K562 (cell line): ENCODE data around the gene RIT1. TPM values are rescaled to one million over a fixed set of nuclear protein-coding genes. Genes with fewer than 3 reads are reported as not detected.

Experiments used
- ATAC-seq: fragments of 200-7000 bp; cut with Tn5 transposase; 3 replicates; pipeline ENCODE4 v1.9.1; 2020; ENCODE audit warnings: moderate library complexity
- BruUV-seq: library from RNA; stranded (reverse); fragments of 400-500 nt; replicated peaks from 2 replicates; lab custom pipeline; 2021; lab: Mats Ljungman, UMichigan
- CTCF ChIA-PET: fragments of 300-600 bp; formaldehyde crosslinking; extraction: SDS; loops from one replicate; lab custom pipeline; 2021; ENCODE audit warnings: low intra/inter-chr PET ratio; lab: Yijun Ruan, JAX
- POLR2A ChIA-PET: fragments of 300-600, 350-650 bp; sonication (Branson Sonifier 250); formaldehyde crosslinking; extraction: SDS; loops from one replicate; lab custom pipeline; 2021; ENCODE audit warnings: antibody characterized with exemption, inconsistent platforms; lab: Yijun Ruan, JAX
- DNase-seq, 4 experiments: peaks; one replicate each; pipeline versions ENCODE4 v3.0.0 to v3.0.0-alpha.2; 2011 to 2018; ENCODE audit warnings: low spot score in 3 of 4, mixed read lengths in 3 of 4; ENCODE audit errors: extremely low read depth in 1 of 4
- FAIRE-seq: peaks from 2 replicates; lab custom pipeline; 2011; peaks lifted over from hg19 to GRCh38; lab: Jason Lieb, UNC
- H2AFZ ChIP-seq: 2 replicates; pipeline ENCODE4 v1.6.0; 2011; ENCODE audit warnings: low read depth, low read length, control low read depth, inconsistent platforms
- H3K27ac ChIP-seq: fragments of 200-600 bp; 3 replicates; pipeline ENCODE4 v1.8.0; 2011; ENCODE audit warnings: low read depth, mild to moderate bottlenecking, control low read depth, inconsistent platforms, low read length, moderate library complexity, mixed read lengths; ENCODE audit errors: extremely low read depth
- H3K27me3 ChIP-seq, 2 experiments: fragments of 300-600 bp in 1 of 2; 2 replicates in 1 of 2; 3 replicates in 1 of 2; pipeline versions ENCODE4 v1.6.0 to v1.8.0; 2011; ENCODE audit warnings: inconsistent platforms in 2 of 2, low read length in 2 of 2, mild to moderate bottlenecking in 1 of 2, mixed read lengths in 1 of 2, moderate library complexity in 1 of 2; ENCODE audit not compliant: control insufficient read depth in 2 of 2, insufficient read depth in 2 of 2
- H3K36me3 ChIP-seq: fragments of 300-600 bp; 3 replicates; pipeline ENCODE4 v1.8.0; 2011; ENCODE audit warnings: mild to moderate bottlenecking, low read length, inconsistent platforms; ENCODE audit not compliant: control insufficient read depth, insufficient read depth
- H3K4me1 ChIP-seq, 2 experiments: fragments of 200-600 bp in 1 of 2; replicated peaks in 1 of 2; 2 replicates in 1 of 2; 3 replicates in 1 of 2; pipeline versions ENCODE4 v1.5.1 to v1.8.0; 2011; ENCODE audit warnings: inconsistent platforms in 2 of 2, low read length in 2 of 2, mild to moderate bottlenecking in 1 of 2, mixed read lengths in 1 of 2, moderate library complexity in 1 of 2; ENCODE audit not compliant: control insufficient read depth in 2 of 2, insufficient read depth in 2 of 2
- H3K4me2 ChIP-seq: 2 replicates; pipeline ENCODE4 v1.6.1; 2011; ENCODE audit warnings: low read length, control low read depth, inconsistent platforms, mixed read lengths; ENCODE audit not compliant: insufficient read depth
- H3K4me3 ChIP-seq: fragments of 200-600 bp; sonication (generic), shearing (Covaris generic); 2 replicates; pipeline ENCODE4 v1.5.1; 2016; ENCODE audit warnings: control low read depth, inconsistent platforms
- H3K79me2 ChIP-seq: fragments of 200-600 bp; 3 replicates; pipeline ENCODE4 v1.8.0; 2011; ENCODE audit warnings: low read length, inconsistent platforms; ENCODE audit not compliant: control insufficient read depth, insufficient read depth
- H3K9ac ChIP-seq, 2 experiments: 2 replicates each; pipeline versions ENCODE4 v1.6.0 to v1.6.1; 2011; ENCODE audit warnings: low read depth in 2 of 2, low read length in 2 of 2, control low read depth in 1 of 2, inconsistent platforms in 1 of 2, mild to moderate bottlenecking in 1 of 2, mixed read lengths in 1 of 2; ENCODE audit not compliant: insufficient read depth in 1 of 2
- H3K9me1 ChIP-seq: one replicate; pipeline ENCODE4 v1.6.0; 2011; ENCODE audit warnings: inconsistent platforms, mild to moderate bottlenecking, low read length, moderate library complexity; ENCODE audit not compliant: control insufficient read depth, insufficient read depth
- H3K9me3 ChIP-seq: replicated peaks from 2 replicates; pipeline ENCODE4 v1.5.1; 2011; ENCODE audit warnings: low read depth, low read length, inconsistent platforms; ENCODE audit not compliant: control insufficient read depth, insufficient read depth
- H4K20me1 ChIP-seq: replicated peaks from 2 replicates; pipeline ENCODE4 v1.6.1; 2011; ENCODE audit warnings: low read length, inconsistent platforms, mixed read lengths; ENCODE audit not compliant: control insufficient read depth, insufficient read depth
- BCOR ChIP-seq: fragments of 450-650 bp; IDR thresholded peaks from 2 replicates; pipeline ENCODE4 v1.6.1; 2016
- HSF4 ChIP-seq: fragments of 250-450 bp; sonication (Bioruptor Pico); IDR thresholded peaks from 2 replicates; pipeline ENCODE4 v2.1.2; 2022; ENCODE audit warnings: mild to moderate bottlenecking, moderate library complexity, borderline replicate concordance
- MAFF ChIP-seq: IDR thresholded peaks from 2 replicates; pipeline ENCODE4 v1.6.1; 2012; ENCODE audit warnings: low read length, improper control_type of control experiment
- NFIC ChIP-seq: fragments of 450-650 bp; IDR thresholded peaks from 2 replicates; pipeline ENCODE4 v1.6.1; 2017; ENCODE audit warnings: mild to moderate bottlenecking, inconsistent platforms
- NFXL1 ChIP-seq: fragments of 450-650 bp; formaldehyde crosslinking; IDR thresholded peaks from 2 replicates; pipeline ENCODE4 v1.4.0; 2021; ENCODE audit warnings: mild to moderate bottlenecking
- NR2F6 ChIP-seq: fragments of 450-650 bp; formaldehyde crosslinking; IDR thresholded peaks from 2 replicates; pipeline ENCODE4 v1.4.0; 2020; ENCODE audit warnings: mild to moderate bottlenecking
- PHTF2 ChIP-seq: fragments of 250-450 bp; sonication (Bioruptor Pico); IDR thresholded peaks from 2 replicates; pipeline ENCODE4 v1.5.0; 2021; ENCODE audit warnings: mild to moderate bottlenecking
- PYGO2 ChIP-seq: fragments of 450-650 bp; IDR thresholded peaks from 2 replicates; pipeline ENCODE4 v1.6.1; 2016; ENCODE audit warnings: mild to moderate bottlenecking, missing genetic modification characterization, moderate library complexity, missing compliant biosample characterization
- ZBTB17 ChIP-seq: fragments of 450-650 bp; formaldehyde crosslinking; IDR thresholded peaks from 2 replicates; pipeline ENCODE4 v1.4.0; 2020; ENCODE audit warnings: mild to moderate bottlenecking
- ZNF253 ChIP-seq: fragments of 250-450 bp; sonication (Bioruptor Pico); conservative IDR thresholded peaks from 2 replicates; pipeline ENCODE4 v1.6.1; 2021; ENCODE audit warnings: mild to moderate bottlenecking
- WGBS: fragments of 100-300 bp; shearing (Covaris generic); methylation state at CpG from one replicate; pipeline ENCODE4 v1.1.6; 2016; ENCODE audit warnings: low coverage, mixed read lengths; ENCODE audit not compliant: insufficient coverage; ENCODE audit errors: missing lambda C conversion rate; 5-methylcytosine and 5-hydroxymethylcytosine counted together
- in situ Hi-C: fragments of 300-500 bp; cut with MboI; formaldehyde crosslinking; loops from 4 replicates; pipeline ENCODE4 v1.15.0; 2018; ENCODE audit warnings: inconsistent platforms, mixed read lengths
- intact Hi-C: fragments of 100-400 bp; cut with micrococcal nuclease; formaldehyde crosslinking; loops from 2 replicates; pipeline ENCODE4 v1.14.2; 2022
- polyA plus RNA-seq, 8 experiments: library from polyadenylated mRNA; depleted of rRNA in 4 of 8; stranded (reverse) in 5 of 8; unstranded in 3 of 8; fragments of >200 nt; fragmentation: Nextera tagmentation in 2 of 8; fragmentation: Illumina TruSeq in 1 of 8; extraction: Ambion mirVana in 2 of 8; extraction: Trizol in 1 of 8; gene quantifications; 2 replicates each; pipeline versions ENCODE4 v1.2.1 to v1.2.3, GENCODE V29; 2011 to 2014; ENCODE audit warnings: inconsistent platforms in 1 of 8, missing spikeins in 1 of 8
- total RNA-seq, 7 experiments: library from RNA; depleted of rRNA in 6 of 7; stranded (reverse); fragments of >200 nt in 6 of 7; fragmentation: Illumina TruSeq in 2 of 7; extraction: Trizol in 2 of 7; gene quantifications; 2 replicates each; pipeline versions ENCODE4 v1.2.1 to v1.2.3, GENCODE V29; 2011 to 2021; ENCODE audit warnings: low replicate concordance in 1 of 7

Gene RIT1
- total and polyA plus RNA-seq, 9 of the 15 experiments (the other 6 are each of a cell fraction or from before 2014, with no cell fraction given) = 13.5 to 57.6 (median 22.9) TPM

DNA sequence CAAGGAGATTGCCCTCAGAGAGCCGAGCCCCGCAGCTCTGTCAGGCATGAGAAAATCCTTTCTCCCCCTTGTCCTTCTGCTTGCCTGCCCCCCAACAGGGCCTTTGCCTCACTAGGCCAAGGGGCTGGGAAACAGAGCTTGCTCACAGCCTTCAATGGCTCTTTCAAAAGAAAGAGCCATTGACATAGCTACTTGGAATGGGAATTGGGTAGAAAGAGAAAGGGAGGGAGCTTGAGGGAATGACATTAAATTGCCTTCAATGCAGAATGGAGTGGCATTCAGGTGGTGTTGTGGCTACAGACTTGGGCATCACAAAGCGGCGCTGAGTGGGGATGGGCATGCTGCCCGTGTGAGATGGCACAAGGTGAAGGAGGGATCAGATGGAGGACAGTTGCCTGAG, 38.6 kb downstream of the RIT1 start:
- no peak overlapping the region for H3K27ac ChIP-seq
- H3K27me3 ChIP-seq = no peaks in the 10 kb centered on the region; a peak in 1 of 5 replicates
- H3K4me3 ChIP-seq = no peak overlapping the region
- 36% methylated on average over 5 of the region's 5 CpGs for WGBS
- no peak overlapping the region for H2AFZ ChIP-seq
- no peaks in the 10 kb centered on the region for H3K79me2 ChIP-seq
- H4K20me1 ChIP-seq = no peaks in the 10 kb centered on the region
- ChIA-PET POLR2A (interaction anchor here (0.9 to 2.7 kb wide), 5 partner anchors 10 to 44 kb away, joined by 4 to 8 read pairs (median 6); partner anchors contain the start of gene SYT11), CTCF (no interaction called here)
- H3K9me3 ChIP-seq = no peaks in the 10 kb centered on the region
- H3K9ac ChIP-seq = no peak overlapping the region
- H3K4me2 ChIP-seq = no peak overlapping the region
- TF ChIP-seq HSF4 (CRISPR knock-in tag) (no peak), PHTF2 (CRISPR knock-in tag) (no peak), ZBTB17 (CRISPR knock-in tag) (no peak)
- TF ChIP-seq, all 486 proteins: peak for 0
- H3K9me1 ChIP-seq = no peaks in the 10 kb centered on the region
- DNase-seq (no peak), ATAC-seq (no peak), FAIRE-seq (no peak)
- no TSS peak for BruUV-seq
- in situ Hi-C loops (no loop called here), intact Hi-C loops (no loop called here)
- no peaks in the 10 kb centered on the region; a peak in 1 of 5 replicates for H3K4me1 ChIP-seq
- no peaks in the 10 kb centered on the region for H3K36me3 ChIP-seq

GRCh38 chr1:155871390-155871789, 39.8 kb downstream of the RIT1 start:
- WGBS = 0% methylated on average over 1 of the region's 1 CpG
- in situ Hi-C loops = no loop called here
- ChIA-PET POLR2A (interaction anchor here (0.6 to 1.8 kb wide), 3 partner anchors 12 to 16 kb away, joined by 4 to 6 read pairs (median 4); partner anchors contain the start of gene SYT11), CTCF (no interaction called here)
- Histone ChIP-seq H3K36me3 (no peaks in the 10 kb centered on the region), H4K20me1 (no peaks in the 10 kb centered on the region), H3K4me3 (no peak overlapping the region), H3K9me3 (no peaks in the 10 kb centered on the region), H3K27me3 (no peaks in the 10 kb centered on the region; a peak in 1 of 5 replicates), H3K4me2 (no peak overlapping the region), H2AFZ (no peak overlapping the region), H3K27ac (no peak overlapping the region), H3K9me1 (no peaks in the 10 kb centered on the region), H3K79me2 (no peaks in the 10 kb centered on the region), H3K4me1 (no peaks in the 10 kb centered on the region; a peak in 1 of 5 replicates), H3K9ac (peak overlapping the region in 1 of 2 experiments; percentile 1; a peak in 1 of 4 replicates)
- ATAC-seq (no peak), DNase-seq (no peak), FAIRE-seq (no peak)
- intact Hi-C loops = no loop called here
- BruUV-seq = no TSS peak
- TF ChIP-seq MAFF (no peak), NR2F6 (CRISPR knock-in tag) (no peak), BCOR (no peak), ZNF253 (CRISPR knock-in tag) (no peak), PYGO2 (tag) (no peak), NFIC (peak; percentile 85), NFXL1 (CRISPR knock-in tag) (no peak)
